ENCODE results near the gene TBC1D8.

The TBC1D8 gene

GRCh38 chr2:100983684-100984310 lies 167.4 kb downstream of the TBC1D8 start:
- CTCF ChIA-PET = interaction anchor here (1.0 to 2.0 kb wide), 3 partner anchors 374 to 390 kb away, joined by 4 to 9 read pairs (median 7); no protein-coding TSS in a partner anchor
- no peak for DNase-seq (ENCODE audit: extremely low spot score)
- POLR2A ChIA-PET = no interaction called here
- no peak for TF ChIP-seq CTCF (IDR thresholded peaks at IDR 0.05; ENCODE audit: control extremely low read depth, extremely low read depth, low read depth, missing control alignments)

GRCh38 chr2:100983201-100983600 lies 168.0 kb downstream of the TBC1D8 start:
- no peak for DNase-seq (ENCODE audit: extremely low spot score)
- TF ChIP-seq CTCF (IDR thresholded peaks at IDR 0.05; ENCODE audit: control extremely low read depth, extremely low read depth, low read depth, missing control alignments) = no peak
- POLR2A ChIA-PET = no interaction called here
- CTCF ChIA-PET = interaction anchor here (1.0 to 2.0 kb wide), 3 partner anchors 373 to 389 kb away, joined by 4 to 9 read pairs (median 7); no protein-coding TSS in a partner anchor

GRCh38 chr2:100982431-100982861 lies 168.7 kb downstream of the TBC1D8 start:
- DNase-seq (ENCODE audit: extremely low spot score) = no peak
- no peak for TF ChIP-seq CTCF (IDR thresholded peaks at IDR 0.05; ENCODE audit: control extremely low read depth, extremely low read depth, low read depth, missing control alignments)
- ChIA-PET CTCF (interaction anchor here (0.6 to 2.0 kb wide), 3 partner anchors 252 to 376 kb away, joined by 3 to 9 read pairs (median 7); no protein-coding TSS in a partner anchor), POLR2A (no interaction called here)

GRCh38 chr2:100981011-100981410 lies 170.2 kb downstream of the TBC1D8 start:
- ChIA-PET CTCF (interaction anchor here (0.8 to 1.2 kb wide), 2 partner anchors 372 to 375 kb away, joined by 4 read pairs; no protein-coding TSS in a partner anchor), POLR2A (no interaction called here)
- TF ChIP-seq CTCF (IDR thresholded peaks at IDR 0.05; ENCODE audit: control extremely low read depth, extremely low read depth, low read depth, missing control alignments) = no peak
- no peak for DNase-seq (ENCODE audit: extremely low spot score)

- no peak for DNase-seq (ENCODE audit: extremely low spot score)
- ChIA-PET POLR2A (no interaction called here), CTCF (interaction anchor here (1.1 to 1.2 kb wide), 2 partner anchors 374 to 399 kb away, joined by 4 read pairs; no protein-coding TSS in a partner anchor)
- no peak for TF ChIP-seq CTCF (IDR thresholded peaks at IDR 0.05; ENCODE audit: control extremely low read depth, extremely low read depth, low read depth, missing control alignments)
Observed at GRCh38 chr2:100980046-100980445, 171.1 kb downstream of the TBC1D8 start.

GRCh38 chr2:100978582-100979191 lies 172.5 kb downstream of the TBC1D8 start:
- CTCF ChIA-PET = interaction anchor here (1.9 to 2.2 kb wide), 2 partner anchors 9 to 717 kb away, joined by 6 to 7 read pairs; no protein-coding TSS in a partner anchor
- no peak for DNase-seq (ENCODE audit: extremely low spot score)
- POLR2A ChIA-PET = no interaction called here
- no peak for TF ChIP-seq CTCF (IDR thresholded peaks at IDR 0.05; ENCODE audit: control extremely low read depth, extremely low read depth, low read depth, missing control alignments)

Data from GM10248 (cell line).